Measurements from ENCODE around the gene UBALD1. TPM values are rescaled to one million over a fixed set of nuclear protein-coding genes. Genes with fewer than 3 reads are reported as not detected.
"Not testable (repeated sequence)": the region's sequence is repeated elsewhere in the genome, so short reads cannot be mapped to it uniquely, and the experiment has no call there.

Gene UBALD1
- total RNA-seq, 4 donors from 2014 or later, result 5.9 to 24.0 (median 14.3) TPM

DNA sequence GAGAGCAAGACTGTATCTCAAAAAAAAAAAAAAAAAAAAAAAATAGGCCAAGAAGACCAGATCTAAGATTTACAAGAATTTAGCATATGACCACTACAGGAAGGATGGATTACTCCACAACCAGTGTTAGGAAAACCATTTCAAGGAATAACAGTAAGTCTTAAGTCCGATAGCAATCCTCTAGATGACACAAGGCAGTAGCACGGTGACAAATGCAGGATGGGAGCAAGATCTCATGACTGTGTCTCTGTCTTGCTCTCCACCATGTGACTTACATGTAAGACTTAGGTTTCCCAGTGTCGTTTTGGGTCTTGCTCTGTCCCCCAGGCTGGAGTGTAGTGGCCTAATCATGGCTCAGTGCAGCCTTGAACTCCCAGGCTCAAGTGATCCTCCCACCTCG is 30.8 kb downstream of the UBALD1 start:
- ATAC-seq, result no peak
- H3K4me1 ChIP-seq, result no peaks in the 10 kb centered on the region
- no peaks in the 10 kb centered on the region for H3K36me3 ChIP-seq
- H3K27me3 ChIP-seq, result peaks cover 17% of the 10 kb centered on the region
- 77 to 94% methylated on average over 3 of the region's 4 CpGs for WGBS, 2 donors (ENCODE audit: low coverage in 1 of 2)
- H3K27ac ChIP-seq, result no peak overlapping the region
- H3K4me3 ChIP-seq, result no peak overlapping the region
- TF ChIP-seq POLR2AphosphoS5 (IDR thresholded peaks at IDR 0.05), result no peak
- TF ChIP-seq, protein P1, sequence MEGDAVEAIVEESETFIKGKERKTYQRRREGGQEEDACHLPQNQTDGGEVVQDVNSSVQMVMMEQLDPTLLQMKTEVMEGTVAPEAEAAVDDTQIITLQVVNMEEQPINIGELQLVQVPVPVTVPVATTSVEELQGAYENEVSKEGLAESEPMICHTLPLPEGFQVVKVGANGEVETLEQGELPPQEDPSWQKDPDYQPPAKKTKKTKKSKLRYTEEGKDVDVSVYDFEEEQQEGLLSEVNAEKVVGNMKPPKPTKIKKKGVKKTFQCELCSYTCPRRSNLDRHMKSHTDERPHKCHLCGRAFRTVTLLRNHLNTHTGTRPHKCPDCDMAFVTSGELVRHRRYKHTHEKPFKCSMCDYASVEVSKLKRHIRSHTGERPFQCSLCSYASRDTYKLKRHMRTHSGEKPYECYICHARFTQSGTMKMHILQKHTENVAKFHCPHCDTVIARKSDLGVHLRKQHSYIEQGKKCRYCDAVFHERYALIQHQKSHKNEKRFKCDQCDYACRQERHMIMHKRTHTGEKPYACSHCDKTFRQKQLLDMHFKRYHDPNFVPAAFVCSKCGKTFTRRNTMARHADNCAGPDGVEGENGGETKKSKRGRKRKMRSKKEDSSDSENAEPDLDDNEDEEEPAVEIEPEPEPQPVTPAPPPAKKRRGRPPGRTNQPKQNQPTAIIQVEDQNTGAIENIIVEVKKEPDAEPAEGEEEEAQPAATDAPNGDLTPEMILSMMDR (IDR thresholded peaks at IDR 0.05), result no peak
- TF ChIP-seq POLR2A (IDR thresholded peaks at IDR 0.05), result no peak
- no peak for TF ChIP-seq EP300 (IDR thresholded peaks at IDR 0.05)
- H3K9me3 ChIP-seq, result peaks cover 0 to 10% (median 0%) of the 10 kb centered on the region in 3 donors

DNA sequence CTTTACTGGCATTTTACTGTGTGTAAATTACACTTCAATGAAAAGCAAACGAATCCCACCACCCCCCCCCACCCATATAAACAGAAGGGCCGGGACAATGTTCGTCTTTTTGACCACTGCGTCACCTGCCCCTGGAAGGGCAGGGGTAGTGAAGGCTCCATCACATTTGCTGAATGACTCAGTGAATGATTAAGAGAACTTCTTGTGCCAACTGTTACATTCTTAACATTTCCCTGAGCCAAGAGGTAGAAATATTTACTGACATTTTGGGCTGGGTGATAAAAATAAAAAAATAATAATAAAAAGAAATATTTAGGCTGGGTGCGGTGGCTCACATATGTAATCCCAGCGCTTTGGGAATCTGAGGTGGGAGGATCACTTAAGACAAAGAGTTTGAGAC is 34.4 kb downstream of the UBALD1 start:
- WGBS, 2 donors (ENCODE audit: low coverage in 1 of 2), result 59 to 65% methylated on average over 2 to 6 of the region's 6 CpGs
- H3K4me3 ChIP-seq, result no peak overlapping the region
- H3K36me3 ChIP-seq, result no peaks in the 10 kb centered on the region
- TF ChIP-seq POLR2A (IDR thresholded peaks at IDR 0.05), result no peak
- no peak for TF ChIP-seq POLR2AphosphoS5 (IDR thresholded peaks at IDR 0.05)
- TF ChIP-seq, protein P1 (IDR thresholded peaks at IDR 0.05), result no peak
- no peak for TF ChIP-seq EP300 (IDR thresholded peaks at IDR 0.05)
- no peaks in the 10 kb centered on the region for H3K9me3 ChIP-seq
- H3K27me3 ChIP-seq, result no peaks in the 10 kb centered on the region
- H3K27ac ChIP-seq, result no peak overlapping the region
- H3K4me1 ChIP-seq, result no peaks in the 10 kb centered on the region
- no peak for ATAC-seq

- WGBS, 2 donors (ENCODE audit: low coverage in 1 of 2), result 66 to 80% methylated on average over 3 to 5 of the region's 13 CpGs
- Histone ChIP-seq H3K4me3 (no peak overlapping the region), H3K9me3 (no peaks in the 10 kb centered on the region), H3K36me3 (no peaks in the 10 kb centered on the region), H3K27ac (no peak overlapping the region), H3K27me3 (no peaks in the 10 kb centered on the region), H3K4me1 (no peaks in the 10 kb centered on the region)
- TF ChIP-seq POLR2AphosphoS5 (IDR thresholded peaks at IDR 0.05) (no peak), EP300 (IDR thresholded peaks at IDR 0.05) (no peak), POLR2A (IDR thresholded peaks at IDR 0.05) (no peak)
- TF ChIP-seq, protein P1 (IDR thresholded peaks at IDR 0.05), result no peak
- ATAC-seq, result no peak
Observed at GRCh38 chr16:4578961-4579530, 35.6 kb downstream of the UBALD1 start.

GRCh38 chr16:4576008-4576407 is 38.7 kb downstream of the UBALD1 start:
- no peaks in the 10 kb centered on the region for H3K27me3 ChIP-seq
- no peaks in the 10 kb centered on the region for H3K9me3 ChIP-seq
- no peak overlapping the region for H3K27ac ChIP-seq
- H3K4me1 ChIP-seq, result no peaks in the 10 kb centered on the region
- no peak overlapping the region for H3K4me3 ChIP-seq
- no peak for TF ChIP-seq POLR2A (IDR thresholded peaks at IDR 0.05)
- TF ChIP-seq POLR2AphosphoS5 (IDR thresholded peaks at IDR 0.05), result no peak
- TF ChIP-seq EP300 (IDR thresholded peaks at IDR 0.05), result no peak
- TF ChIP-seq, protein P1 (IDR thresholded peaks at IDR 0.05), result no peak
- ATAC-seq, result no peak
- no peaks in the 10 kb centered on the region for H3K36me3 ChIP-seq
- WGBS, 2 donors (ENCODE audit: low coverage in 1 of 2), result 94% methylated on average over 6 of the region's 15 CpGs; no CpG with 5 or more reads in 1 of the 2 donors

DNA sequence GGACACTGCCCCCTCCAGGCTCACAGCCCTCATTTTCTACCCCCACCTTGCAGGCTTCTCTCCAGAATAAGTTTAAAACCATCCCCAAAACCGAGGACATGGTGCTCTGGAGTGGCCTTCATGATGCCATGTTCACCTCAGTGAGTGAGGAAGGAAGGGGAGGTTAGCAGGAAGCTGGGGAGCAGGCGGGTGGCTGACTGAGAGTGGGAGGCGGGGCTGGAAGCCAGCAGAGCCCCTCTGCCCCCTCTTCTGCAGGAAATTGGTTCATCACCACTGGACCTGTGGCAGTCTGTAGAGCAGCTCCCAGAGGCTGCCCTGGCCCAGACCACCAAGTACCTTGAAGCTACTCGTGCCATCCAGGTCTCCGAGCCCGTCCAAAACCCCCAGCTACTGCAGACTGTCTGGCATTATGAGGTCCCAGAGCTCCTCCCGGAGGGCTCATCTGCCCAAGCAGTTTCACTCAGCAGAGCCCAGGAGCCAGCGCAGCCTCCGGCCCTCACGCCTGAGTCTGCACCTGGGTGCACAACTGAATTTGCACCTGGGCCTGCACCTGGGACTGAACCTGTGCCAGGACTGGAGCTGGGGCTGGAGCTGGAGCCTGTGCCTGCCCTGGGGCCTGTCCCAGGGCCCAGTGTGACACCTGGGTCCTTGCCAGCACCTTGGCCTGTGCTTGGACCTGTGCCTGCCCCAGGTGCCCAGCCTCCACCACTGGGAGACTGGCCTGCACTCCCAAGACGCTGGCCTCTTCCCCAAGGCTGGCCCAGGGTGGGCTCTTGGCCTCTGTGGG is 39.6 kb downstream of the UBALD1 start:
- no peaks in the 10 kb centered on the region for H3K36me3 ChIP-seq
- H3K27me3 ChIP-seq, result no peaks in the 10 kb centered on the region
- no peak overlapping the region for H3K4me3 ChIP-seq
- TF ChIP-seq EP300 (IDR thresholded peaks at IDR 0.05) (no peak), POLR2AphosphoS5 (IDR thresholded peaks at IDR 0.05) (no peak), POLR2A (IDR thresholded peaks at IDR 0.05) (no peak)
- TF ChIP-seq, protein P1 (IDR thresholded peaks at IDR 0.05), result no peak
- no peaks in the 10 kb centered on the region for H3K4me1 ChIP-seq
- ATAC-seq, result no peak
- H3K9me3 ChIP-seq, result no peaks in the 10 kb centered on the region
- no peak overlapping the region for H3K27ac ChIP-seq
- WGBS, 2 donors (ENCODE audit: low coverage in 1 of 2), result no CpG with 5 or more reads among the region's 11 CpGs

DNA sequence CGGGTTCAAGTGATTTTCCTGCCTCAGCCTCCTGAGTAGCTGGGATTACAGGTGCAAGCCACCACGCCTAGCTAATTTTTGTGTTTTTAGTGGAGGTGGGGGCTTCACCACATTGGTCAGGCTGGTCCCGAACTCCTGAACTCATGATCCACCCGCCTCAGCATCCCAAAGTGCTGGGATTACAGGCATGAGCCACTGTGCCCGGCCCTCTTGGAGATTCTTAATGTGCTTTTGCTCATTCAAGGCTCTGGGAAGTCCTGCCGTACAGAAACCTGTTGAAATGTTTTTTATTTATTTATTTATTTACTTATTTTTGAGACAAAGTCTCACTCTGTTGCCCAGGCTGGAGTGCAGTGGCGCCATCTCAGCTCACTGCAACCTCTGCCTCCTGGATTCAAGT is 40.8 kb downstream of the UBALD1 start:
- H3K27me3 ChIP-seq, ATAC-seq, H3K9me3 ChIP-seq, H3K4me1 ChIP-seq, H3K36me3 ChIP-seq, H3K27ac ChIP-seq, H3K4me3 ChIP-seq: not testable (repeated sequence)
- 0 to 77% methylated on average over 1 to 7 of the region's 7 CpGs for WGBS, 2 donors (ENCODE audit: low coverage in 1 of 2)

Data from gastroesophageal sphincter (tissue), 4 donors.